SK-N-SH (cell line): ENCODE measurements around the gene RPL35A. TPM values are rescaled to one million over a fixed set of nuclear protein-coding genes. Genes with fewer than 3 reads are reported as not detected.

ENCODE experiments used
- CTCF ChIA-PET: fragments of 300-600, 350-600 bp; formaldehyde crosslinking; extraction: SDS; loops from one replicate; lab custom pipeline; 2021; lab: Yijun Ruan, JAX
- POLR2A ChIA-PET: fragments of 350-600 bp; sonication (Branson Sonifier 250); formaldehyde crosslinking; extraction: SDS; loops from one replicate; lab custom pipeline; 2020; ENCODE audit warnings: antibody characterized with exemption, inconsistent platforms; lab: Yijun Ruan, JAX
- DNase-seq: peaks from one replicate; pipeline ENCODE4 v3.0.0; 2012
- H2AFZ ChIP-seq: fragments of 200-600 bp; sonication (generic); 2 replicates; pipeline ENCODE4 v1.8.1; 2016; ENCODE audit warnings: antibody characterized with exemption, mild to moderate bottlenecking, low read depth
- H3F3A ChIP-seq: fragments of 200-600 bp; sonication (generic); replicated peaks from 2 replicates; pipeline ENCODE3; 2016; ENCODE audit warnings: antibody characterized with exemption, mild to moderate bottlenecking; ENCODE audit not compliant: insufficient read depth
- H3K27ac ChIP-seq, 2 experiments: fragments of 200-500 bp in 1 of 2; fragments of 200-600 bp in 1 of 2; sonication (Bioruptor generic) in 1 of 2; sonication (generic), shearing (Covaris generic) in 1 of 2; 2 replicates each; pipeline versions ENCODE4 v1.5.1 to v1.6.1; 2014 to 2016; ENCODE audit warnings: low read depth in 2 of 2, inconsistent platforms in 1 of 2, low read length in 1 of 2, mild to moderate bottlenecking in 1 of 2, mixed read lengths in 1 of 2
- H3K27me3 ChIP-seq: fragments of 200-600 bp; sonication (generic), shearing (Covaris generic); 2 replicates; pipeline ENCODE4 v1.6.1; 2016; ENCODE audit warnings: mixed run types; ENCODE audit not compliant: insufficient read depth
- H3K36me3 ChIP-seq, 2 experiments: fragments of 200-500 bp in 1 of 2; fragments of 200-600 bp in 1 of 2; sonication (Bioruptor generic) in 1 of 2; sonication (generic) in 1 of 2; replicated peaks in 1 of 2; 2 replicates each; pipeline versions ENCODE3 to v1.5.1; 2014 to 2016; ENCODE audit warnings: low read length in 1 of 2, mild to moderate bottlenecking in 1 of 2; ENCODE audit not compliant: insufficient read depth in 2 of 2, control insufficient read depth in 1 of 2
- H3K4me1 ChIP-seq, 2 experiments: fragments of 200-500 bp in 1 of 2; fragments of 200-600 bp in 1 of 2; sonication (Bioruptor generic) in 1 of 2; sonication (generic), shearing (Covaris generic) in 1 of 2; 2 replicates each; pipeline versions ENCODE4 v1.5.1 to v1.6.1; 2014 to 2016; ENCODE audit warnings: low read depth in 1 of 2, low read length in 1 of 2, mixed run types in 1 of 2; ENCODE audit not compliant: insufficient read depth in 2 of 2, control insufficient read depth in 1 of 2
- H3K4me2 ChIP-seq: fragments of 200-600 bp; sonication (generic), shearing (Covaris generic); 2 replicates; pipeline ENCODE4 v1.6.1; 2017; ENCODE audit warnings: mixed run types
- H3K4me3 ChIP-seq, 2 experiments: fragments of 200-500 bp in 1 of 2; fragments of 200-600 bp in 1 of 2; sonication (Bioruptor generic) in 1 of 2; sonication (generic), shearing (Covaris generic) in 1 of 2; 2 replicates each; pipeline versions ENCODE4 v1.5.1 to v1.8.1; 2014 to 2016; ENCODE audit warnings: low read depth in 2 of 2, inconsistent platforms in 1 of 2, low read length in 1 of 2, mild to moderate bottlenecking in 1 of 2, mixed read lengths in 1 of 2, moderate library complexity in 1 of 2
- H3K79me2 ChIP-seq: fragments of 200-600 bp; sonication (generic); 2 replicates; pipeline ENCODE4 v1.8.1; 2017; ENCODE audit warnings: mild to moderate bottlenecking; ENCODE audit not compliant: insufficient read depth
- H3K9ac ChIP-seq: fragments of 200-600 bp; sonication (generic); 2 replicates; pipeline ENCODE4 v1.6.1; 2017; ENCODE audit warnings: mixed run types
- H3K9me2 ChIP-seq: fragments of 200-600 bp; sonication (generic); 2 replicates; pipeline ENCODE4 v1.6.1; 2017; ENCODE audit warnings: mixed run types
- H3K9me3 ChIP-seq: fragments of 200-600 bp; sonication (generic); 2 replicates; pipeline ENCODE4 v1.6.1; 2017; ENCODE audit warnings: mixed run types, mild to moderate bottlenecking, moderate library complexity
- H4K20me1 ChIP-seq: fragments of 200-600 bp; sonication (generic); 2 replicates; pipeline ENCODE4 v1.6.1; 2017; ENCODE audit warnings: mild to moderate bottlenecking, mixed run types; ENCODE audit not compliant: insufficient read depth
- FOSL2 ChIP-seq: IDR thresholded peaks from 2 replicates; pipeline ENCODE4 v1.4.0; 2012; ENCODE audit warnings: low read depth, mild to moderate bottlenecking, moderate library complexity, borderline replicate concordance
- GABPA ChIP-seq: IDR thresholded peaks from 2 replicates; pipeline ENCODE4 v1.4.0; 2012; ENCODE audit warnings: low read depth, mild to moderate bottlenecking
- MXI1 ChIP-seq: IDR thresholded peaks from 2 replicates; pipeline ENCODE4 v1.6.1; 2012; ENCODE audit warnings: mild to moderate bottlenecking, low read depth, low read length, improper control_type of control experiment
- NFIC ChIP-seq: IDR thresholded peaks from 2 replicates; pipeline ENCODE4 v1.4.0; 2012; ENCODE audit warnings: borderline replicate concordance
- REST ChIP-seq: IDR thresholded peaks from 2 replicates; pipeline ENCODE4 v1.6.1; 2012; ENCODE audit warnings: mild to moderate bottlenecking, low read depth, low read length, moderate library complexity
- RFX5 ChIP-seq: IDR thresholded peaks from 2 replicates; pipeline ENCODE4 v1.6.1; 2012; ENCODE audit warnings: mild to moderate bottlenecking, improper control_type of control experiment, low read length
- TAF1 ChIP-seq: IDR thresholded peaks from 2 replicates; pipeline ENCODE4 v1.6.1; 2012; ENCODE audit warnings: low read depth, mild to moderate bottlenecking, low read length, moderate library complexity, borderline replicate concordance
- TEAD4 ChIP-seq: IDR thresholded peaks from 2 replicates; pipeline ENCODE4 v1.4.0; 2012; ENCODE audit warnings: mild to moderate bottlenecking, borderline replicate concordance; ENCODE audit not compliant: insufficient read depth
- WGBS: methylation state at CpG from one replicate; pipeline ENCODE4 v1.1.6; 2017; ENCODE audit warnings: low lambda C conversion rate; 5-methylcytosine and 5-hydroxymethylcytosine counted together
- polyA plus RNA-seq, 3 experiments: library from polyadenylated mRNA; depleted of rRNA; stranded (reverse); fragments of >200 nt; gene quantifications; 2 replicates each; pipeline ENCODE4 v1.2.3, GENCODE V29; 2012
- TF ChIP-seq, protein P1 (sequence below): fragments of 200-600 bp; sonication (generic); IDR thresholded peaks from 2 replicates; pipeline ENCODE4 v1.6.1; 2017; ENCODE audit warnings: antibody characterized with exemption, mild to moderate bottlenecking, moderate library complexity
- TF ChIP-seq, protein P2 (sequence below): fragments of 150-350 bp; IDR thresholded peaks from 2 replicates; pipeline ENCODE4 v1.6.1; 2016; ENCODE audit warnings: mild to moderate bottlenecking, low read depth, low read length
- TF ChIP-seq, protein P3 (sequence below): IDR thresholded peaks from 2 replicates; pipeline ENCODE4 v1.4.0; 2012; ENCODE audit warnings: low read depth, borderline replicate concordance

RPL35A gene
- polyA plus RNA-seq, 1 of the 3 experiments (the other 2 are of a cell fraction) = 875 TPM

- no peaks in the 10 kb centered on the region for H3K9me3 ChIP-seq
- 87% methylated on average over 1 of the region's 1 CpG for WGBS
- DNase-seq = no peak
- no peak overlapping the region for H3K27ac ChIP-seq
- H3K4me2 ChIP-seq = no peak overlapping the region
- H2AFZ ChIP-seq = no peak overlapping the region
- TF ChIP-seq MXI1 (no peak), REST (no peak), RFX5 (no peak), NFIC (no peak), TEAD4 (no peak), GABPA (no peak), FOSL2 (no peak), TAF1 (no peak)
- TF ChIP-seq, protein P1, sequence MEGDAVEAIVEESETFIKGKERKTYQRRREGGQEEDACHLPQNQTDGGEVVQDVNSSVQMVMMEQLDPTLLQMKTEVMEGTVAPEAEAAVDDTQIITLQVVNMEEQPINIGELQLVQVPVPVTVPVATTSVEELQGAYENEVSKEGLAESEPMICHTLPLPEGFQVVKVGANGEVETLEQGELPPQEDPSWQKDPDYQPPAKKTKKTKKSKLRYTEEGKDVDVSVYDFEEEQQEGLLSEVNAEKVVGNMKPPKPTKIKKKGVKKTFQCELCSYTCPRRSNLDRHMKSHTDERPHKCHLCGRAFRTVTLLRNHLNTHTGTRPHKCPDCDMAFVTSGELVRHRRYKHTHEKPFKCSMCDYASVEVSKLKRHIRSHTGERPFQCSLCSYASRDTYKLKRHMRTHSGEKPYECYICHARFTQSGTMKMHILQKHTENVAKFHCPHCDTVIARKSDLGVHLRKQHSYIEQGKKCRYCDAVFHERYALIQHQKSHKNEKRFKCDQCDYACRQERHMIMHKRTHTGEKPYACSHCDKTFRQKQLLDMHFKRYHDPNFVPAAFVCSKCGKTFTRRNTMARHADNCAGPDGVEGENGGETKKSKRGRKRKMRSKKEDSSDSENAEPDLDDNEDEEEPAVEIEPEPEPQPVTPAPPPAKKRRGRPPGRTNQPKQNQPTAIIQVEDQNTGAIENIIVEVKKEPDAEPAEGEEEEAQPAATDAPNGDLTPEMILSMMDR = no peak
- TF ChIP-seq, protein P2, sequence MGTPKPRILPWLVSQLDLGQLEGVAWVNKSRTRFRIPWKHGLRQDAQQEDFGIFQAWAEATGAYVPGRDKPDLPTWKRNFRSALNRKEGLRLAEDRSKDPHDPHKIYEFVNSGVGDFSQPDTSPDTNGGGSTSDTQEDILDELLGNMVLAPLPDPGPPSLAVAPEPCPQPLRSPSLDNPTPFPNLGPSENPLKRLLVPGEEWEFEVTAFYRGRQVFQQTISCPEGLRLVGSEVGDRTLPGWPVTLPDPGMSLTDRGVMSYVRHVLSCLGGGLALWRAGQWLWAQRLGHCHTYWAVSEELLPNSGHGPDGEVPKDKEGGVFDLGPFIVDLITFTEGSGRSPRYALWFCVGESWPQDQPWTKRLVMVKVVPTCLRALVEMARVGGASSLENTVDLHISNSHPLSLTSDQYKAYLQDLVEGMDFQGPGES = no peak
- TF ChIP-seq, protein P3, sequence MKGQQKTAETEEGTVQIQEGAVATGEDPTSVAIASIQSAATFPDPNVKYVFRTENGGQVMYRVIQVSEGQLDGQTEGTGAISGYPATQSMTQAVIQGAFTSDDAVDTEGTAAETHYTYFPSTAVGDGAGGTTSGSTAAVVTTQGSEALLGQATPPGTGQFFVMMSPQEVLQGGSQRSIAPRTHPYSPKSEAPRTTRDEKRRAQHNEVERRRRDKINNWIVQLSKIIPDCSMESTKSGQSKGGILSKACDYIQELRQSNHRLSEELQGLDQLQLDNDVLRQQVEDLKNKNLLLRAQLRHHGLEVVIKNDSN = no peak
- TF ChIP-seq, all 33 proteins: peak for 0
- Histone ChIP-seq H3K9me2 (0 out of 2 replicates have a peak, but pooled peaks cover 4% of the 10 kb centered on the region), H3K4me1 (no peaks in the 10 kb centered on the region), H3K79me2 (no peaks in the 10 kb centered on the region), H3F3A (no peaks in the 10 kb centered on the region), H3K27me3 (no peaks in the 10 kb centered on the region), H3K4me3 (no peak overlapping the region), H3K36me3 (peaks cover 0 to 16% of the 10 kb centered on the region in 2 experiments), H3K9ac (no peak overlapping the region), H4K20me1 (no peaks in the 10 kb centered on the region)
- ChIA-PET POLR2A (no interaction called here), CTCF (no interaction called here)
Measured at GRCh38 chr3:197994736-197995135, 44.7 kb downstream of the RPL35A start.
